Activated CD4-positive, alpha-beta T cell treated with anti-CD3 and anti-CD28 coated beads for 48 hours (primary cell): ENCODE data around the gene CADPS.

ENCODE experiments used
- DNase-seq: peaks from one replicate; pipeline ENCODE4 v3.0.0-alpha.2; 2020

CADPS gene

DNA sequence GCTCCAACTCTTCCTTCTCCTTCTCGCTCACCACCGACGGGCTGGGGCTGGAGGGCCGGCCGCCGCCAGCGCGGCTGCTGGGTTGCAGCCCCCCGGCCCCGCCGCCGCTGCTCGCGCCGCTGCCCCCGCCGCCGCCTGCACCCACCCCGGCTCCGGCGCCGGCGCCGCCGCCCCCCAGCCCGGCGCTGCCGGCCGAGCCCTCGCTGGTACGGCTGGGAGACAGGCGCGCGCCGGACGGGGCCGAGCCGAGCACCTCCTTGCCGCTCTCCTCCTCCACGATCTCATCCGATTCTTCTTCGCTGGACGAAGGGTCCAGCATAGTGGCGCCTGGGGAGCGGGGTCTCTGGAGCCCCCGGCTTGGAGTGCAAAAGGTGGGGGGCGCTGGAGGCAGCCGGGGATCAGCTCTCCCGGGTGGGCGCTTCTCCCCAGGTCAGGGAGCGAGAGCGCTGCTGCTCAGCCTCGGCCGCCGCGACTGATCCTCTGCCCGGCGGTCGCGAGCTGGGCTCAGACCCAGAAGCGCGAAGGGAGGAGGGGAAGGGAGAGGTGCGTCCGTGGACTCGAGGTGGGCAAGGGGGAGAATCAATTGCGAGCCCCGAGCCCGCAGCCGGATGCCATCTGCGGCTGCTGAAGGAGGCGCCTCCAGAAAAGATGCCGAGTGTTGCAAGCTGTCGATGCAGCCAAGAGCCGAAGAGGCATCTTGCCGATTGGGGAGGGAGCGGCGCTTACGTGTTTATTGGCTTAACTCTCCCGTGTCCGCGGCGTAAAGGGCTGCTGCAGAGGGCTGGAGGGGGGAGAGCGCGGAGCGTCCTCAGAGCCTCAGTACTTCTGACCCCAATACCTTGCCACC, at the start of gene CADPS:
TSS of gene CADPS (minus strand) at position 706 of the 847 bp plus-strand sequence. CDS start at position 319, 387 bp downstream.
- no peak for DNase-seq

- DNase-seq = no peak
Measured at GRCh38 chr3:62923066-62923465, 47.9 kb upstream of the CADPS start.

DNA sequence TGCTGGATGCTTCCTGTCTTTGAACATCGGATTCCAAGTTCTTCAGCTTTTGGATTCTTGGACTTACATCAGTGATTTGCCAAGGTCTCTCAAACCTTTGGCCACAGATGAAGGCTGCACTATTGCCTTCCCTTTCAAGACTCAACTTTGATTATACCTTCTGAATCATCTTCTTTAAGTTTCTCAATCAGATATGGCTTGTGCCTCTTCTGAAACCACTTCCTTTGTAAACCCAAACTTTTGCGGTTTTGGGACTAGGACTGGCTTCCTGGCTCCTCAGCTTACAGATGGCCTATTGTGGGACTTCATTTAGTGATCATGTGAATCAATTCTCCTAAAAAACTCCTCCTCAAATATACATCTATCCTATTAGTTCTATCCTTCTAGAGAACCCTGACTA, 47.1 kb upstream of the CADPS start:
- no peak for DNase-seq

DNA sequence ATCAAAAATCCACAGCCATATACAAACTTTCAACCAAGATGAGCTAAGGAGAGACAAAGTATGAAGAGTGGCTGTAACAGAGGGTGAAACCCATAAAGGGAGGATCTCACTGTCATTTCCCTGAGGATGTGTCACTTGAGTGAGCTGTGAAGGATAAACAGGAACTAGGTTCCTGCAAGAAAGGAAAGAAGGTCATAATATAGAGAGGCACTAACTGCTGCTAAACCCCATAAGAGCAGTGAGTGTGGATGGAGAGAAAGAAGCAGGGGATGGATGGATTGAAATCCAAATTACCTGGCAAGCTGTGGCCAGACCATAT, 45.2 kb upstream of the CADPS start:
- DNase-seq = no peak

GRCh38 chr3:62919784-62920465, 44.7 kb upstream of the CADPS start:
- DNase-seq = no peak

- no peak for DNase-seq
Measured at GRCh38 chr3:62918777-62919176, 43.6 kb upstream of the CADPS start.

DNA sequence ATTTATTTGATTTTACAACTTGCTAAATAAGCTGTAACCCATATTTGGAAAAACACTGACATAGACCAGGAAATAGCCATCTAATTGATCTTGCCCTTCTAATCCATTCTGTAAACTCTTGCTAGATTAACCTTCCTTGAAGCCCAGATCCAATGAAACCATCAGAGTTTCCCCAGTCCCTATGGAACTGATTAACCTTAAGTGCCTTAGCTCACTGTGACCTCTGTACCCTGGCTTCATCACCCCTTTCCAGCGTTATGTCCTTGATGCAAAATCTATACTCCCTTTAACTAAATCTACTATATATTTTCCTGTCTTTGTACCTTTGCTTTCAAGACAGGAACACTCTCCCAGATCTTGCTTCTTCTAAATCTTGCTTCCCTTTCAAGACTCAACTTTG, 42.9 kb upstream of the CADPS start:
- no peak for DNase-seq

DNA sequence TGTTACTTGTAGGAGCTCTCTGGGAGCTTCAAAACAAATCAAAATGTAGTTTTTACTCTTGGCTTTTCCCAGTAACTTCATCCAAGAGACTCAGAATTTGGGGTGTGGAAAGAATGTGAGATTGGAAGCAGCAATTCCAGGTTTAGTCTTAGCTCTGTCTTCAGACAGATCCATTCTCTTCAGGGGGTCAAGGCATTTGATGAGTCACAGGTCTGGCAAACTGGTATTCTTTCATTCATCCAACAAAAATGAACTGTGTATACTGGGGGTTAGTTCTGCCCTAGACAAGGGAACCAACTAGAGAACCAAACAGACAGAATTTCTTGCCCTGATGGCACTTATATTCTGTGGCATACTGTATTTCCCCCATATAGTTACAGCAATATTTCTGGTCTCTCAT, 36.3 kb upstream of the CADPS start:
- DNase-seq = no peak

DNA sequence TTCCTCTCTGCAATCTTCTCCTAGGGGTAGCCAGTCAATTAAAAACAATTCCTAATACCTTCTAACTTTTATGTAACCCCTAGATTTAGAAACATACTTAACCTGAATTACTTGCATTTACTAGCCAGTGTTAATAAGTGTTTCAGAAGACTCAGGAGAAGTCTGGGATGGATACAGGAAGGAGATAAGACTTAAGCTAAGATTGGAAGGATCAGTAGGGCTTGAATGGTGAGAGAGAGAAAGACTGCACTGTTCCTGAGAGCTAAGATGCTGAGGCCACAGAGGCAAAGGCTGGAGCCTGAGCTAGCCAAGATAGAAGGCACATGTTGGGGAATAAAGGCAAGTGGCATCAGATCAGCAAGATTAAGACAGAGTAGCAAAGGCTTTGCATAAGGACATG, 30.1 kb upstream of the CADPS start:
- no peak for DNase-seq

DNA sequence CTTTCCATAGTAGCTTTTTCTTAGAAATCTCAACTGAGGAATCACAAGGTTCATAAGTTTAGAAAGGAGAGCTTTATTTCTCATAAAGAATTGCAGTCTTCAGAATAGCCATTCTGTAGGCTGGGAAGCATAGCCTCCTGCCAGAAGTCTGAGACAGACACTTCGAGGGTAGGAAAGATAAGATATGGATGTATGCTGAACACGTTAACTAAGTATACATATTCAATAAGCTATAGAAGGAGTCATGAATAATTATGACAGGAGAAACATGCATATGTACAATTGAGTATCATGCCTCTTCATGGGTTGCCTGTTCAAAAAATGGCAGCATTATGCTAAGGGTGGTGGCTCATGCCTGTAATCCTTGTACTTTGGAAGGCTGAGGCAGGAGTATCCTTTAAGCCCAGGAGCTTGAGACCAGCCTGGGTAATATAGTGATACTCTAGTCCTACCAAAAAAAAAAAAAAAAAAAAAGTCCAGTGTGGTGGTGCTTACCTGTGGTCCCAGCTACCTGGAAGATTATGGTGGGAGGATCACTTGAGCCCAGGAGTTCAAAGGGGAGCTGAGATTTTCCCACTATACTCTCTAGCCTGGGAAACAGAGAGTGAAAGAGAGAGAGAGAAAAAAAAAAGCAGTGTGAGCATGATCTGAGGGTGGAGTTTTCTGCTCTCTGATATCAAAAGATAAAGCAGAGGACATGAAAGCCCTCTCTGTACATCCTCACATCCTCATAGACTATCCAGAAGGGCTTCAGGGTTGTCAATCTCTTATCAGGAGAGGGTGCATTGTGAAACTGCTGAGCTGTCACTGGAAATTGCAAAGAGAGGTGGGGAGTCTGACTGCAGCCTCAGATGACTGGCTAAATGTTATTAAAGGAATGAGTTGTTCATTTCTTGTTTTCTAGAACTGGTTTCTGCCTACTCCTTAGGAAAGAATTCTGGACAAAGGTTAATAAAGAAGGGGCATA, 23.6 kb upstream of the CADPS start:
- no peak for DNase-seq

- no peak for DNase-seq
Measured at GRCh38 chr3:62895901-62896300, 20.7 kb upstream of the CADPS start.

DNA sequence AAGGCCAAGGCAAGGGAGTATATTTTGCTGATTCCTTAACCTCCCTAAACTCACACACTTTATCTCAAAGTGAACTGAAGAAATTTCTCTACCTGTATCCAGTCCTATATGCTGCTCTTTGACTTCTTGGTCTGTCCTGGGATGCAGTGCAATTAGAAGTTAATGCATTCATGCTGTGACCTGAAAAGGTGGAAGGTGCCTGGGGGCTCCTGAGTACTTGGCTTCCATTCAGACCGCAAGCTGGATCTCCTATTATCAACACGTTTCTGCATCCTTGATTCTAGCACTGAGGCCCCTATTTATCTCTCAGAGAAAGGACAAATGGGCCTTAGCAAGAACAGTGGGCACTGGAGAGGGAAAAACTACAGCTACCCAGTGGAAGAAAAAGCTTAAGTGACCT, 17.7 kb upstream of the CADPS start:
- DNase-seq = no peak

DNA sequence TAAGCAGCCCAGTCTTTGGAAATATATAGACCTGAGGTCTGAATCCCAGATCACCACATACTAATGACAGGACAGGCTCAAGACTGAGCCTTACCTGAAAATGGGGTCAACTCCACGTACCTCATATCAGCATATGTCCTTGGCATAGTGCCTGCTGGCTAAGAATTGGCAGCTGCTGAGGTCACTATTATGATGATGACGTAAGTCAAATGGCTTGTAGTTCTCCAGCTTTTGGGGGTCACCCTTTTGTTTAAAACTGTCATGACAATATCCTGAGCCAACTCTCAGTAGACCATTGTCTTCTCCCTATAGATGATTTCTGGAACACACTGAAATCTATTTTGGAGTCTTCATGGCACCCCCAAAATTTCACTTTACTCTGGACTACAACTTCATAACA, 16.8 kb upstream of the CADPS start:
- no peak for DNase-seq

- no peak for DNase-seq
Measured at GRCh38 chr3:62888778-62889177, 13.6 kb upstream of the CADPS start.

DNA sequence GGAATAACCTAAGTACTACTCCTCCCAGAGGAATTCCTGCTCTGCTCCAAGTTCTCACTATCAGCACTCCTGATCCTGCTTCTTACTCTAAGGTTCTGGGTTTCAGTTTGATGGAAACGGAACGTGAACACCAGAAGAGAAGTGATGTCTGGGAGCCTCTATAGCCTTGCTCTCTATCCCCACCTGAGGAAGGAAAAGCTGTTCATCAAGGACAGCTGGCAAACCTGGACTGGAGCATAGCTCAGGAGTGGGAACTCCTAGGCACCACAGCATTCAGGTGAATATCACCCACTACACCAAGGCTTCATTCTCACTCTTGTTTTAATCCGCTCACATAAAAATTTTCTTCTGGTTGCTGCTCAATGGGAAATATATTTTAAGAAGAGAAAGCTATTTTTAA, 13.0 kb upstream of the CADPS start:
- no peak for DNase-seq

DNA sequence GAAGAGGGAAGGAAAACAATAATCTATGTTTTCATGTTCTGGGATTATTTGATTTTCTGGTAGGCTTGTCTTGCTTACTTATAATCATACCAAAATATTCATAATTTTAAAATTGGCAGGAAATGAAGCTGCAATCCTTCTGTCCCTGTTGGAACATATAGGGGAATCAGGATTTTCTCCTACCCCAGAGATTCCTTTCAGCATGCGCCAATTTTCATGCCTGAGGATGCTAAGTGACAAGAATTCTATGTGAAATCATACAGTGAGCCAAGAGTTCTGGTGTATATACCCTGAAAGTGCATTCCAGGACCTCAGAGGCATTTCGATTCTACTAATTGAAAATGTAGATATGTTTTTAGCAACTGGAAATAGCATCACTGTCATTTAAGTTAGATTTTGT, 9.9 kb upstream of the CADPS start:
- no peak for DNase-seq

DNA sequence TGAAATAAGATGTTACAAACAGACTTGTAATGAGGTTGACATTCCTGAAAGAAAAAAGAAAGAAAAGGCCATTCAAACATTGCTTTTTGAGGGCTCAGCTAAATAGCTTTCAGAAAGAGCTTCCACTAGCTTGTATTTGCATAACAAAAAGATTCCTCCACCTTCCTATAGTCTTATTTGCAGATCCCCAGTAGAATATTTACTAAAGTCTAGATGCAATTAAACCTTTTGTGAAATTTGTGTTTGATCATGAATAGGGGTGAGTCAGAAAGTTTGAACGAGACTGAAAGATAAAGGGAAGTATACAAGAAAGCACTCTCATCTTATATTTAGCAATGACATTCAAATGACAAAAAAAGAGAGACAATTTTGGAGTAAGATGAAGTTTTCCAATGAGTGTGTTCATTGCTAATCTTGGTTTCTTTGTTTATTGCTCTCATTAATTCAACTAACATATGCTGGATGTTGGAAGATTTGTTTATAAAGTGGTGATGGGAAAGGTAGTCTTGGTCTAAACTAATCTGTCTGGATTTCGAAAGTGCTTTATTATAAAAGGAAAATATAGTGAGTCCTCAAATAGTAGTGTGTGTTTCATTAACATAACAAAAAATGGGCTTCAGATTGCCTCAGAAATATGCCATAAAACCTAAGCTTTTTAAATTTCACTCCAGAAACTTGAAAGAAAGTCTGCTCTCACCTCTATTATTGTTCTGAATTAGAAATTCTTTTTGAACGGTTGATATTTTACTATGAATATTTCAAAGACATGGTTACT, 9.1 kb upstream of the CADPS start:
- no peak for DNase-seq

- DNase-seq = no peak
Measured at GRCh38 chr3:62882676-62883200, 7.5 kb upstream of the CADPS start.

DNA sequence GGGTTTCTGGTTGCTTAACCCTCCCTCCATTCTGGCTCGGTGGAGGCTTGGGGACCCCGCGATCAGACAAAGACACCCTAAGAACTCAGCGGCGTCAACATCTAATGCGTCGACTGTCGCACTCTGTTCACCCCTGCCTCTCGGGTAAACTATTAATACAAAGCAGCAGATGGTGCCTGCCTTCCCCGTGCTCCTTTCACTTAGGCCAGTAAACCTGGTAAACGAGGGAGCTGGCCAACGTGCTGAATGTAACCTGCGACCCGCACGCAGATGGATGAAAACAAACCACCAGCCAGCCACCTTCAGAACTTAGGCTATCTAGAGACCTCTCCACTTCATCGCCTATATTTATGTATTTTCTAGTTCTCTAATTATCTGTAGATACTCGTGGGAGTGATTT, 848 bp upstream of the CADPS start:
- DNase-seq = peak; percentile 20

- no peak for DNase-seq
Measured at GRCh38 chr3:62875558-62876002, 364 bp upstream of the CADPS start.

DNA sequence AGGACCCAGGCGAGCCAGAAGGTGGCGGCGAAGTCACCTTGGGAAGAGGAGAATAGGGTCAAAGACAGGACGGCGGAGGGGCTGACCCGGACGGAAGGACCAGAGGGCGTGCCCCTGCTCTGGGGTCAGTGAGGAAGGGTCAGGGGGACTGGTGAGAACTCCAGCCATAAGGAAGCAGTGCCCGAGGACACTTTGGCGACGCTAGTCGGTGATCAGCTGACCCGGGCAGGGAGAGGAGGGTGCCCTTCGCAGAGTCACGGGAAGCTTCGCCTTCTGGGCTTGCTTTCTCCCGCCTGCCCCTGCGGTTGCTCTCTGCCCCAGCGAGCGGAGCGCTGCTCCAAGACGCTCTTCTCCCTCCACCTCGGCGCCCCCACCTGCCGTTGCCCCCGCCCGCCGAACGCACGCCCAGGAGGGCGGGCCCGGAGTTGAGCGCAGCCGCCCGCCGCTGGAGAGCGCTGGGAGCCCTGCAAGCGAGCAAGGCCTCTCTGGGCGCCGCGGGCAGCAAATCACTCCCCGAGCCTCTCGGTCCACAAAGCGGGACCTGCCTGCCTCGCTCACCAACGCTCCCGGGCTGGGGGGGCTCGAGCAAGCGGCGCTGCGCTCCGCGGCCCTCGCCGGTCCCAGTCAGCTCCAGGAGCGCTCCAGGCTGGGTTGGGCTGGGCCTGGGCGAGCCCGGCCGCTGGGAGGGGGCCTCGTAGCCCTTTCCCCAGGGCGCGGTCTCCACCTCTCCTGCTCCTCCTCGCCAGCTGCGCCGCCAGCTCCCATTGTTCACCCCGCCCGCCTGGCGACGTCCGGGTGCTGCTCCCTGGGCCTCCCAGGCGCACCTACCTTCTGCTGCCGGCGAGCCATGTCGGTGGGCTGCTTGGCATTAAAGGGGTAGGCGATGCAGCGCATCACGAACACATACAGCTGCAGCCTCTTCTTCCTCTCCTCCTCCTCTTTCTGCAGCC, 1.2 kb downstream of the CADPS start:
- DNase-seq = no peak
